IMR-90 (cell line): ENCODE measurements around the gene SLC25A34. TPM values are rescaled to one million over a fixed set of nuclear protein-coding genes. Genes with fewer than 3 reads are reported as not detected.

Experiments
- ATAC-seq: fragments of 200-7000 bp; cut with Tn5 transposase; 2 replicates; pipeline ENCODE4 v1.9.1; 2020; ENCODE audit warnings: low read depth, mild to moderate bottlenecking, moderate library complexity
- BruUV-seq: library from RNA; stranded (reverse); fragments of 400-500 nt; replicated peaks from 2 replicates; lab custom pipeline; 2021; lab: Mats Ljungman, UMichigan
- CTCF ChIA-PET: fragments of 300-600 bp; formaldehyde crosslinking; extraction: SDS; loops from one replicate; lab custom pipeline; 2021; ENCODE audit warnings: antibody characterized with exemption; lab: Yijun Ruan, JAX
- POLR2A ChIA-PET: fragments of 300-600 bp; sonication (Branson Sonifier 250); formaldehyde crosslinking; loops from one replicate; lab custom pipeline; 2022; ENCODE audit warnings: antibody characterized with exemption; ENCODE audit not compliant: unreplicated experiment; lab: Charles Lee
- DNase-seq: peaks from one replicate; pipeline ENCODE4 v3.0.0; 2013
- H2AFZ ChIP-seq: replicated peaks from 2 replicates; pipeline ENCODE3; 2013; ENCODE audit warnings: low read length, mild to moderate bottlenecking; ENCODE audit not compliant: poor library complexity
- H2AK5ac ChIP-seq: 2 replicates; pipeline ENCODE4 v1.6.1; 2013; ENCODE audit warnings: low read depth, low read length, inconsistent platforms
- H2AK9ac ChIP-seq: replicated peaks from 2 replicates; pipeline ENCODE3; 2013; ENCODE audit warnings: mild to moderate bottlenecking, low read depth, low read length, moderate library complexity; ENCODE audit not compliant: poor library complexity
- H2BK120ac ChIP-seq: 2 replicates; pipeline ENCODE4 v1.6.1; 2013; ENCODE audit warnings: low read depth, low read length, inconsistent platforms
- H2BK15ac ChIP-seq: 3 replicates; pipeline ENCODE4 v1.6.1; 2013; ENCODE audit warnings: low read depth, low read length, inconsistent platforms
- H2BK20ac ChIP-seq: 2 replicates; pipeline ENCODE4 v1.6.1; 2013; ENCODE audit warnings: low read depth, mild to moderate bottlenecking, inconsistent platforms, low read length, moderate library complexity
- H2BK5ac ChIP-seq: 2 replicates; pipeline ENCODE4 v1.6.1; 2013; ENCODE audit warnings: mild to moderate bottlenecking, low read depth, low read length, inconsistent platforms; ENCODE audit not compliant: poor library complexity, severe bottlenecking
- H3K14ac ChIP-seq: replicated peaks from 2 replicates; pipeline ENCODE4 v1.6.1; 2013; ENCODE audit warnings: low read depth, low read length, inconsistent platforms
- H3K18ac ChIP-seq: 2 replicates; pipeline ENCODE4 v1.6.1; 2013; ENCODE audit warnings: low read depth, low read length, control low read depth
- H3K23ac ChIP-seq: 2 replicates; pipeline ENCODE4 v1.6.1; 2013; ENCODE audit warnings: low read depth, low read length, inconsistent platforms
- H3K27ac ChIP-seq: 2 replicates; pipeline ENCODE4 v1.5.1; 2013; ENCODE audit warnings: mild to moderate bottlenecking, control low read depth, low read length; ENCODE audit not compliant: insufficient read depth
- H3K27me3 ChIP-seq: 2 replicates; pipeline ENCODE4 v1.6.1; 2013; ENCODE audit warnings: low read length; ENCODE audit not compliant: control insufficient read depth, insufficient read depth
- H3K36me3 ChIP-seq: 2 replicates; pipeline ENCODE4 v1.6.1; 2013; ENCODE audit warnings: low read length, mixed read lengths; ENCODE audit not compliant: control insufficient read depth, insufficient read depth
- H3K4ac ChIP-seq: 2 replicates; pipeline ENCODE4 v1.6.1; 2013; ENCODE audit warnings: low read depth, low read length, inconsistent platforms
- H3K4me1 ChIP-seq: 2 replicates; pipeline ENCODE4 v1.6.1; 2013; ENCODE audit warnings: low read length, mixed read lengths; ENCODE audit not compliant: control insufficient read depth, insufficient read depth
- H3K4me2 ChIP-seq: 2 replicates; pipeline ENCODE4 v1.6.1; 2013; ENCODE audit warnings: low read depth, mild to moderate bottlenecking, control low read depth, low read length, moderate library complexity
- H3K4me3 ChIP-seq: 2 replicates; pipeline ENCODE4 v1.5.1; 2013; ENCODE audit warnings: low read depth, mild to moderate bottlenecking, control low read depth, low read length, moderate library complexity; ENCODE audit not compliant: insufficient read depth
- H3K56ac ChIP-seq: 2 replicates; pipeline ENCODE4 v1.6.1; 2013; ENCODE audit warnings: low read length, inconsistent platforms; ENCODE audit not compliant: insufficient read depth; ENCODE audit errors: extremely low read depth
- H3K79me1 ChIP-seq, 2 experiments: 2 replicates each; pipeline ENCODE4 v1.6.1; 2013; ENCODE audit warnings: low read length in 2 of 2, inconsistent platforms in 1 of 2, low read depth in 1 of 2
- H3K9ac ChIP-seq: 2 replicates; pipeline ENCODE4 v1.6.1; 2013; ENCODE audit warnings: low read depth, low read length, control low read depth
- H3K9me1 ChIP-seq: 2 replicates; pipeline ENCODE4 v1.6.1; 2013; ENCODE audit warnings: low read length, inconsistent platforms; ENCODE audit not compliant: insufficient read depth
- H3K9me3 ChIP-seq: 2 replicates; pipeline ENCODE4 v1.6.1; 2013; ENCODE audit warnings: low read length; ENCODE audit not compliant: control insufficient read depth, insufficient read depth
- H4K20me1 ChIP-seq: 2 replicates; pipeline ENCODE4 v1.6.1; 2013; ENCODE audit warnings: low read length, inconsistent platforms; ENCODE audit not compliant: insufficient read depth
- H4K5ac ChIP-seq: 2 replicates; pipeline ENCODE4 v1.6.1; 2013; ENCODE audit warnings: mild to moderate bottlenecking, low read depth, low read length, control low read depth
- H4K8ac ChIP-seq, 2 experiments: 2 replicates each; pipeline ENCODE4 v1.6.1; 2013; ENCODE audit warnings: low read depth in 2 of 2, low read length in 2 of 2, control low read depth in 1 of 2, inconsistent platforms in 1 of 2
- H4K91ac ChIP-seq: 2 replicates; pipeline ENCODE4 v1.6.1; 2013; ENCODE audit warnings: low read depth, low read length, inconsistent platforms; ENCODE audit not compliant: insufficient read depth
- BHLHE40 ChIP-seq: fragments of 150-350 bp; IDR thresholded peaks from 2 replicates; pipeline ENCODE4 v1.6.1; 2016; ENCODE audit warnings: mild to moderate bottlenecking, low read depth, low read length
- CEBPB ChIP-seq: IDR thresholded peaks from 2 replicates; pipeline ENCODE4 v1.6.1; 2012; ENCODE audit warnings: low read depth, low read length, improper control_type of control experiment
- CHD1 ChIP-seq: IDR thresholded peaks from 2 replicates; pipeline ENCODE4 v1.6.1; 2012; ENCODE audit warnings: low read depth, low read length, improper control_type of control experiment
- FOS ChIP-seq: fragments of 150-350 bp; IDR thresholded peaks from 2 replicates; pipeline ENCODE4 v1.6.1; 2016; ENCODE audit warnings: low read depth, low read length
- MAFK ChIP-seq: IDR thresholded peaks from 2 replicates; pipeline ENCODE4 v1.6.1; 2012; ENCODE audit warnings: low read depth, low read length, improper control_type of control experiment
- MAZ ChIP-seq: IDR thresholded peaks from 2 replicates; pipeline ENCODE4 v1.6.1; 2012; ENCODE audit warnings: low read depth, mild to moderate bottlenecking, low read length, improper control_type of control experiment, moderate library complexity, borderline replicate concordance
- MXI1 ChIP-seq: IDR thresholded peaks from 2 replicates; pipeline ENCODE4 v1.6.1; 2012; ENCODE audit warnings: low read depth, mild to moderate bottlenecking, low read length, moderate library complexity, borderline replicate concordance
- NFE2L2 ChIP-seq: fragments of 150-350 bp; IDR thresholded peaks from 2 replicates; pipeline ENCODE4 v1.6.1; 2016; ENCODE audit warnings: low read depth, mild to moderate bottlenecking, low read length
- POLR2A ChIP-seq: IDR thresholded peaks from 2 replicates; pipeline ENCODE4 v1.6.1; 2012; ENCODE audit warnings: mild to moderate bottlenecking, low read depth, low read length
- RAD21 ChIP-seq: IDR thresholded peaks from 2 replicates; pipeline ENCODE4 v1.6.1; 2012; ENCODE audit warnings: low read length, improper control_type of control experiment
- RCOR1 ChIP-seq: IDR thresholded peaks from 2 replicates; pipeline ENCODE4 v1.6.1; 2012; ENCODE audit warnings: mild to moderate bottlenecking, low read length, improper control_type of control experiment; ENCODE audit not compliant: insufficient replicate concordance
- RFX5 ChIP-seq: IDR thresholded peaks from 2 replicates; pipeline ENCODE4 v1.8.0; 2012; ENCODE audit warnings: low read depth, mild to moderate bottlenecking, low read length, moderate library complexity
- SMC3 ChIP-seq: fragments of 150-350 bp; IDR thresholded peaks from 2 replicates; pipeline ENCODE4 v1.6.1; 2016; ENCODE audit warnings: low read depth, mild to moderate bottlenecking, antibody characterized with exemption, low read length, moderate library complexity
- WGBS, 2 experiments: methylation state at CpG; one replicate each; pipeline versions ENCODE4 v1.1.5 to v1.1.7; 2013; ENCODE audit warnings: missing lambda C conversion rate in 2 of 2; ENCODE audit not compliant: insufficient read length in 1 of 2; ENCODE audit errors: extremely low coverage in 2 of 2; 5-methylcytosine and 5-hydroxymethylcytosine counted together
- dilution Hi-C: fragments of 300-500 bp; cut with HindIII; formaldehyde crosslinking; loops from one replicate; pipeline ENCODE4 v1.14.3; 2018; ENCODE audit warnings: low sequenced_read_pairs; ENCODE audit not compliant: unreplicated experiment
- in situ Hi-C: fragments of 300-500 bp; cut with MboI; formaldehyde crosslinking; loops from 3 replicates; pipeline ENCODE4 v1.14.3; 2019; ENCODE audit warnings: low sequenced_read_pairs, inconsistent platforms, mixed read lengths
- intact Hi-C: fragments of 100-400 bp; cut with micrococcal nuclease; formaldehyde crosslinking; loops from 2 replicates; pipeline ENCODE4 v1.10.0; 2022
- polyA plus RNA-seq, 3 experiments: library from polyadenylated mRNA; depleted of rRNA; stranded (reverse); fragments of >200 nt; gene quantifications; 2 replicates each; pipeline ENCODE4 v1.2.3, GENCODE V29; 2012; ENCODE audit warnings: low replicate concordance in 1 of 3
- total RNA-seq: library from RNA; depleted of rRNA; stranded (reverse); fragments of >200 nt; gene quantifications from 2 replicates; pipeline ENCODE4 v1.2.3, GENCODE V29; 2012
- TF ChIP-seq, protein P1 (sequence below): fragments of 150-350 bp; IDR thresholded peaks from 2 replicates; pipeline ENCODE4 v1.6.1; 2016; ENCODE audit warnings: low read depth, mild to moderate bottlenecking, low read length, moderate library complexity, borderline replicate concordance
- TF ChIP-seq, protein P2 (sequence below): fragments of 150-350 bp; IDR thresholded peaks from 2 replicates; pipeline ENCODE4 v1.6.1; 2017; ENCODE audit warnings: mild to moderate bottlenecking, antibody characterized with exemption, low read length, low read depth
- TF ChIP-seq, protein P3 (sequence below): conservative IDR thresholded peaks from 2 replicates; pipeline ENCODE4 v1.5.1; 2012; ENCODE audit warnings: mild to moderate bottlenecking, low read depth, low read length, improper control_type of control experiment

Gene SLC25A34
- total and polyA plus RNA-seq, 2 of the 4 experiments (the other 2 are of a cell fraction) = under 0.01 to 0.72 TPM

DNA sequence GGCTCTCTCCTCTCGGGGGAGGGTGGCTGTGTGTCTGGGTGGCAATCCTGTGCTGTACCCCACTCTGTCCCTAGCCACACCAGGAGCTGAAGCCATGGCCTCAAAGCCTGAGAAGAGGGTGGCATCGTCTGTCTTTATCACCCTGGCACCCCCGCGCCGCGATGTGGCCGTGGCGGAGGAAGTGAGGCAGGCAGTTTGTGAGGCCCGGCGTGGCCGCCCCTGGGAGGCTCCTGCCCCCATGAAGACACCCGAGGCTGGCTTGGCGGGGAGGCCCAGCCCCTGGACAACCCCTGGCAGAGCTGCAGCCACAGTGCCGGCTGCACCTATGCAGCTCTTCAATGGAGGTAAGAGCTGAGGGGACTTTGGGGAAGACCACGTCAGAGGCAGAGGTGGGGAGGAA lies 28.8 kb downstream of the SLC25A34 start:
- Histone ChIP-seq H2BK20ac (no peak overlapping the region), H3K9me3 (no peaks in the 10 kb centered on the region), H3K27ac (no peak overlapping the region), H3K18ac (no peak overlapping the region), H2BK120ac (no peak overlapping the region), H2AK5ac (no peak overlapping the region), H3K36me3 (peaks cover 43% of the 10 kb centered on the region), H3K79me1 (peaks cover 27 to 48% of the 10 kb centered on the region in 2 experiments), H3K9ac (no peak overlapping the region), H3K4me3 (no peak overlapping the region), H2BK5ac (no peak overlapping the region), H3K4me2 (no peak overlapping the region), H4K91ac (no peak overlapping the region), H3K14ac (no peak overlapping the region), H3K9me1 (peaks cover 17% of the 10 kb centered on the region), H3K4me1 (peaks cover 11% of the 10 kb centered on the region), H4K5ac (no peak overlapping the region), H3K27me3 (no peaks in the 10 kb centered on the region), H3K23ac (no peak overlapping the region), H4K20me1 (peaks cover 46% of the 10 kb centered on the region), H2BK15ac (no peak overlapping the region), H3K4ac (no peak overlapping the region), H2AK9ac (no peak overlapping the region), H3K56ac (no peak overlapping the region), H4K8ac (no peak overlapping the region), H2AFZ (no peak overlapping the region)
- POLR2A ChIA-PET = no interaction called here
- CTCF ChIA-PET = no interaction called here
- no peak for ATAC-seq
- in situ Hi-C loops (no loop called here), intact Hi-C loops (no loop called here), dilution Hi-C loops (no loop called here)
- DNase-seq = no peak
- TF ChIP-seq CHD1 (no peak), MXI1 (no peak), BHLHE40 (no peak), SMC3 (no peak), CEBPB (no peak), RAD21 (no peak), RCOR1 (no peak), NFE2L2 (no peak), MAZ (no peak), POLR2A (no peak), RFX5 (no peak), MAFK (no peak), FOS (no peak)
- TF ChIP-seq, protein P1, sequence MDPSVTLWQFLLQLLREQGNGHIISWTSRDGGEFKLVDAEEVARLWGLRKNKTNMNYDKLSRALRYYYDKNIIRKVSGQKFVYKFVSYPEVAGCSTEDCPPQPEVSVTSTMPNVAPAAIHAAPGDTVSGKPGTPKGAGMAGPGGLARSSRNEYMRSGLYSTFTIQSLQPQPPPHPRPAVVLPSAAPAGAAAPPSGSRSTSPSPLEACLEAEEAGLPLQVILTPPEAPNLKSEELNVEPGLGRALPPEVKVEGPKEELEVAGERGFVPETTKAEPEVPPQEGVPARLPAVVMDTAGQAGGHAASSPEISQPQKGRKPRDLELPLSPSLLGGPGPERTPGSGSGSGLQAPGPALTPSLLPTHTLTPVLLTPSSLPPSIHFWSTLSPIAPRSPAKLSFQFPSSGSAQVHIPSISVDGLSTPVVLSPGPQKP = no peak
- TF ChIP-seq, protein P2, sequence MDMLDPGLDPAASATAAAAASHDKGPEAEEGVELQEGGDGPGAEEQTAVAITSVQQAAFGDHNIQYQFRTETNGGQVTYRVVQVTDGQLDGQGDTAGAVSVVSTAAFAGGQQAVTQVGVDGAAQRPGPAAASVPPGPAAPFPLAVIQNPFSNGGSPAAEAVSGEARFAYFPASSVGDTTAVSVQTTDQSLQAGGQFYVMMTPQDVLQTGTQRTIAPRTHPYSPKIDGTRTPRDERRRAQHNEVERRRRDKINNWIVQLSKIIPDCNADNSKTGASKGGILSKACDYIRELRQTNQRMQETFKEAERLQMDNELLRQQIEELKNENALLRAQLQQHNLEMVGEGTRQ = no peak
- TF ChIP-seq, protein P3, sequence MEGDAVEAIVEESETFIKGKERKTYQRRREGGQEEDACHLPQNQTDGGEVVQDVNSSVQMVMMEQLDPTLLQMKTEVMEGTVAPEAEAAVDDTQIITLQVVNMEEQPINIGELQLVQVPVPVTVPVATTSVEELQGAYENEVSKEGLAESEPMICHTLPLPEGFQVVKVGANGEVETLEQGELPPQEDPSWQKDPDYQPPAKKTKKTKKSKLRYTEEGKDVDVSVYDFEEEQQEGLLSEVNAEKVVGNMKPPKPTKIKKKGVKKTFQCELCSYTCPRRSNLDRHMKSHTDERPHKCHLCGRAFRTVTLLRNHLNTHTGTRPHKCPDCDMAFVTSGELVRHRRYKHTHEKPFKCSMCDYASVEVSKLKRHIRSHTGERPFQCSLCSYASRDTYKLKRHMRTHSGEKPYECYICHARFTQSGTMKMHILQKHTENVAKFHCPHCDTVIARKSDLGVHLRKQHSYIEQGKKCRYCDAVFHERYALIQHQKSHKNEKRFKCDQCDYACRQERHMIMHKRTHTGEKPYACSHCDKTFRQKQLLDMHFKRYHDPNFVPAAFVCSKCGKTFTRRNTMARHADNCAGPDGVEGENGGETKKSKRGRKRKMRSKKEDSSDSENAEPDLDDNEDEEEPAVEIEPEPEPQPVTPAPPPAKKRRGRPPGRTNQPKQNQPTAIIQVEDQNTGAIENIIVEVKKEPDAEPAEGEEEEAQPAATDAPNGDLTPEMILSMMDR = no peak
- 92% methylated on average over 6 of the region's 15 CpGs; no CpG with 5 or more reads in 1 of the 2 experiments for WGBS, 2 experiments
- BruUV-seq = no TSS peak
